ENCODE results near the gene POR.

DNA sequence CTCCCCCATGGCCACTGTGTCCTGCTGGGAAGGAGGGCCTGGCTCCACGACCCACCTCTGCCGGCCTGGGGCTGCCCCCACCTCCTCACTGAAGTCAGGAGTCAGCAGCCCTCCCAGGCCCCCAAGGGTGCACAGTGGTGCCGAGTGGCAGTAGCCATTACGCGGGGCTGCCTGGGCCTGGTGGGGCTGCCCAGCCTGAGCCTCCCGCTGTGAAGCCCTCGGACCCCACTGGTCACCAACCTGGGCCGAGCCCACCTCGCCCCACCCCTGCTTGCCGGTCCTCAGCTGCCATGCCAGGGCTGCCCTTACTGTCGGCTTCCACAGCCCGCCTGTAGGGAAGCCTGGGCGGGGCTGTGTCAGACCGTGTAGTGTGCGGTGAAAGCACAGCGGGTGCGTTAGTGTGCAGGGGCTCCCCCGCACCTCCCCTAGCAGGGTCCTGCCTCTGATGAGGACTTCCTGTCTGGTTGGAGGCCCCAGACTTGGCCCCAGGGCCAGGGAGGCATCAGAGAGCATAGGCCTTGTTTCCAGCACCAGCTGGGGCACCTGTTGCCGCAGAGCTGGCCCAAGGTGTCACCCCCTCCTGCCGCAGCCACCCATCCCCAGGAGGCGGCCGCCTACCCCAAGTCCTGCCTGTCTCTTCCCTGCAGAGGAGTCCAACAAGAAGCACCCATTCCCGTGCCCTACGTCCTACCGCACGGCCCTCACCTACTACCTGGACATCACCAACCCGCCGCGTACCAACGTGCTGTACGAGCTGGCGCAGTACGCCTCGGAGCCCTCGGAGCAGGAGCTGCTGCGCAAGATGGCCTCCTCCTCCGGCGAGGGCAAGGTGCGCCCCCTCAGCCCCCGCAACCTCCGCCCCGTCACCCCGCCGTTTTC lies 69.4 kb downstream of the POR start:
- TF ChIP-seq EP300 (IDR thresholded peaks at IDR 0.05; ENCODE audit: borderline replicate concordance in 1 of 2, low read depth in 2 of 2, low read length in 2 of 2) (no peak), PHF8 (conservative IDR thresholded peaks at IDR 0.05; ENCODE audit: low read depth, low read length) (no peak), SUZ12 (IDR thresholded peaks at IDR 0.05; ENCODE audit: low read length) (no peak), RXRA (IDR thresholded peaks at IDR 0.05; ENCODE audit: insufficient read depth, low read depth, low read length) (no peak)
- TF ChIP-seq, protein P1, sequence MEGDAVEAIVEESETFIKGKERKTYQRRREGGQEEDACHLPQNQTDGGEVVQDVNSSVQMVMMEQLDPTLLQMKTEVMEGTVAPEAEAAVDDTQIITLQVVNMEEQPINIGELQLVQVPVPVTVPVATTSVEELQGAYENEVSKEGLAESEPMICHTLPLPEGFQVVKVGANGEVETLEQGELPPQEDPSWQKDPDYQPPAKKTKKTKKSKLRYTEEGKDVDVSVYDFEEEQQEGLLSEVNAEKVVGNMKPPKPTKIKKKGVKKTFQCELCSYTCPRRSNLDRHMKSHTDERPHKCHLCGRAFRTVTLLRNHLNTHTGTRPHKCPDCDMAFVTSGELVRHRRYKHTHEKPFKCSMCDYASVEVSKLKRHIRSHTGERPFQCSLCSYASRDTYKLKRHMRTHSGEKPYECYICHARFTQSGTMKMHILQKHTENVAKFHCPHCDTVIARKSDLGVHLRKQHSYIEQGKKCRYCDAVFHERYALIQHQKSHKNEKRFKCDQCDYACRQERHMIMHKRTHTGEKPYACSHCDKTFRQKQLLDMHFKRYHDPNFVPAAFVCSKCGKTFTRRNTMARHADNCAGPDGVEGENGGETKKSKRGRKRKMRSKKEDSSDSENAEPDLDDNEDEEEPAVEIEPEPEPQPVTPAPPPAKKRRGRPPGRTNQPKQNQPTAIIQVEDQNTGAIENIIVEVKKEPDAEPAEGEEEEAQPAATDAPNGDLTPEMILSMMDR (IDR thresholded peaks at IDR 0.05; ENCODE audit: control extremely low read depth in 1 of 3, insufficient read depth in 1 of 3, low read depth in 1 of 3, low read length in 3 of 3), result no peak
